Epithelial cell of esophagus (primary cell): ENCODE data around the gene TNRC6A.

Source experiments
- DNase-seq: peaks from one replicate; pipeline ENCODE4 v3.0.0; 2010; ENCODE audit warnings: low read depth
- H3K4me3 ChIP-seq: 2 replicates; pipeline ENCODE4 v1.5.1; 2011; ENCODE audit warnings: mild to moderate bottlenecking, low read length, control low read depth
- CTCF ChIP-seq: IDR thresholded peaks from 2 replicates; pipeline ENCODE4 v1.5.1; 2011; ENCODE audit warnings: low read depth, mild to moderate bottlenecking, low read length, control low read depth, inconsistent platforms; ENCODE audit not compliant: insufficient read depth; ENCODE audit errors: missing control alignments

Gene TNRC6A

GRCh38 chr16:24688359-24688758 lies 41.1 kb upstream of the TNRC6A start:
- H3K4me3 ChIP-seq, result no peak overlapping the region
- TF ChIP-seq CTCF, result no peak
- DNase-seq, result no peak

- peak; percentile 76 for TF ChIP-seq CTCF
- DNase-seq, result peak; percentile 68
These were observed 40.3 kb upstream of the TNRC6A start for GRCh38 chr16:24689128-24689527.

GRCh38 chr16:24692854-24693253 lies 36.6 kb upstream of the TNRC6A start:
- no peak overlapping the region for H3K4me3 ChIP-seq
- DNase-seq, result no peak
- no peak for TF ChIP-seq CTCF

More at GRCh38 chr16:24689128-24689527, 40.3 kb upstream of the TNRC6A start:
- H3K4me3 ChIP-seq, result no peak overlapping the region

GRCh38 chr16:24694931-24695330 lies 34.5 kb upstream of the TNRC6A start:
- no peak overlapping the region for H3K4me3 ChIP-seq
- DNase-seq, result no peak
- TF ChIP-seq CTCF, result no peak

- H3K4me3 ChIP-seq, result no peak overlapping the region
- no peak for DNase-seq
- no peak for TF ChIP-seq CTCF
These were observed 32.8 kb upstream of the TNRC6A start for GRCh38 chr16:24696699-24697098.

GRCh38 chr16:24698308-24698707 lies 31.1 kb upstream of the TNRC6A start:
- no peak for DNase-seq
- no peak overlapping the region for H3K4me3 ChIP-seq
- TF ChIP-seq CTCF, result no peak

- TF ChIP-seq CTCF, result no peak
- no peak for DNase-seq
- no peak overlapping the region for H3K4me3 ChIP-seq
These were observed 30.2 kb upstream of the TNRC6A start for GRCh38 chr16:24699151-24699723.
